GM19351 (cell line): ENCODE data around the gene NDUFA13.
"Not testable (repeated sequence)": the region's sequence is repeated elsewhere in the genome, so short reads cannot be mapped to it uniquely, and the experiment has no call there.

Experiments used
- ATAC-seq: cut with Tn5 transposase; IDR thresholded peaks from one replicate; pipeline ENCODE4 v1.9.1; 2021; ENCODE audit warnings: mild to moderate bottlenecking, moderate library complexity; ENCODE audit not compliant: unreplicated experiment

The NDUFA13 gene

DNA sequence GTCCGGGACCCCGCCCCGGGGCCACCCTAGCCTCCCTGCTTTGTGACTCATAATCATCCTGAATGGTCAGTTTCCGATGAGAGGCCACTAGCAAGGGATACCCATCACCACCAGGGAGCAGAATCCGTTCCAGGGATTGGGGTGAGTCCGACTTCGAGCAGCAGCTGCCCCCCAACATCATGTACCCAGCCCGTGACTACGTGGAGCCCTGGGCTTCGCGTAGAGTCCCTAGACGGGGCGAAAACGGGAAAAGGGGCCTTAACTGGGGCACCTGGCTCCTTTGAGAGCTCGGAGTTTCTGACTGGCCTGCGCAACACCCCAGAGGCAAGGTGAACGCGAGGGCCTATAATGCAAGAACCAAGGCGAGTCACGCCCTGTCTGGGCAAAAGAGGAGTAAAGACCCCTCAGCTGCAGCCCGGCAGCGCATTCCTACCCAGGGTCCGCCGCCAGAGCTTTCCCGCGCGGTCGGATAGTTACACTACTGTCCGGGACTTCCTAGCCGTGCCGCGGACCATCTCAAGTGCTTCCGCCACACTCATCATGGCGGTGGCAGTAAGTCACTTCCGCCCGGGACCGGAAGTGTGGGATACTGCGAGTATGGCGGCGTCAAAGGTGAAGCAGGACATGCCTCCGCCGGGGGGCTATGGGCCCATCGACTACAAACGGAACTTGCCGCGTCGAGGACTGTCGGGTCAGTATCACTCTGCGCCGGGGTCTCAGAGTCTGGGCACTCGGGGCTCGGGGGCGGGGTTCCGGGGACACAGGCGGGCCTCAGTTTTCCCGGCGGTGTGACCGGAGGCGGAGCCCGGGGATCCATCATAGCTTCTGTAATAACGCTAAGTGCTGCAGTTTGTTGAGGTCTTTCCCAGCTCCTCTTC lies at the start of gene NDUFA13:
Gene NDUFA13, plus strand, starts transcription at position 584 of the 878 bp plus-strand sequence. Its CDS starts 14 bp downstream, at position 598.
- ATAC-seq: peak; percentile 88

DNA sequence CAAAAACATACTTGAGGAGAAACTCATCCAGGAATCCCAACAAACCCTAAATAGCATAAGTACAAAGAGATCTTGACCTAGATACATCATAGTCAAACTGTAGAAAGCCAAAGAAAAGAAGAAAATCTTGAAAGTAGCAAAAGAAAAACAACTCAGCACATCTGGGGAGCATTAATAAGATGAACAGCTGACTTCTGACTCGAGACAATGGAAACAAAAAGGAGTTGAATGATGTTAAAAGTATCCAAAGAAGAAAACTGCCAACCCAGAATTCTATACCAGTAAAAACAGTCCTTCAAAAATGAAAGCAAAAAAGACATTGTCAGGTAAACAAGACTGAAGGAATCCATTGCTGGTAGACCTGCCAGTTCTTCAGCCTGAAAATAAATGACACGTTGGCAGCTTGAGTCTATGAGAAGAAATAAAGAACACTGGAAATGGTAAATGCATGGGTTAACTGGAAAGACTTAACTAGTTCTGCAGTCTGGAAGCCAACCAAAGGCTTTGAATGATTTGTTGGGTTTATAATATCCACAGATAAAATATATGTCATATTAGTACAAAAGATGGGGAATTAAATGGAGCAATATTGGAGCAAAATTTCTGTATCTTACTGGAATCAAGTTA lies 47.5 kb upstream of the NDUFA13 start:
- no peak for ATAC-seq

DNA sequence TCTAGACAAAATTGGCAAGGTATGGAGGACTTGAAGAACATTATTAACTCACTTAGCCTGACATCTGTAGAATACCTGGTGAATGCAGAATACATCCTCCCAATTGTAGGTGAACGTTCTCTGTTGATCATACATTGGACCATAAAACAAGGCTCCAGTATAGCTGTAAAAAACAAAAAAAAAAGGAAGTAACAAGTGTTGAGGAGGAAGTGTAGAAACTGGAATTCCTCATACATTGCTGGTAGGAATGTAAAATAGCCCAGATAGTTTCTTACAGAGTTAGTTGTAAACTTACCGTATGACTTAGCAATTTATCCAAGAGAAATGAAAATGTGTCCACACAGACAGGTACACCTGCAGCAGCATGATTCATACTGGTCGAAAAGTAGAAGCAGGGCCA lies 45.4 kb upstream of the NDUFA13 start:
- no peak for ATAC-seq

DNA sequence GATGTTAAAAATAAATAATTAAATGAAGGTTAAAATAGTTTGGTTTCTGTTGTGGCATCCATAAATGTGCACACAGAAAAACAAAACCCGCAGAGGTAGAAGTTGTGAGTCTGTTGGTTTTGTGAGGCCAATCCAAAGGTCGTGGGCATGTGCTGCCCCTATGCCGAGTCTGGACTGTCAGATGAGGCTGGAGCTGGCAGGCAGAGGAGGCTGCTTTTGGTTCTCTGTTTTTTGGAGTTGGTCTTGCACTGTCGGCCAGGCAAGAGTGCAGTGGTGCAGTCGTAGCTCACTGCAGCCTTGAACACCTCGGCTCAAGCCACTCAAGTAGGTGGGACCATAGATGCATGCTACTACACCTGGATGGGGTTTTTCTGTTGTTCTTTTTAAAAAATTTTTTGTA lies 44.3 kb upstream of the NDUFA13 start:
- no peak for ATAC-seq

DNA sequence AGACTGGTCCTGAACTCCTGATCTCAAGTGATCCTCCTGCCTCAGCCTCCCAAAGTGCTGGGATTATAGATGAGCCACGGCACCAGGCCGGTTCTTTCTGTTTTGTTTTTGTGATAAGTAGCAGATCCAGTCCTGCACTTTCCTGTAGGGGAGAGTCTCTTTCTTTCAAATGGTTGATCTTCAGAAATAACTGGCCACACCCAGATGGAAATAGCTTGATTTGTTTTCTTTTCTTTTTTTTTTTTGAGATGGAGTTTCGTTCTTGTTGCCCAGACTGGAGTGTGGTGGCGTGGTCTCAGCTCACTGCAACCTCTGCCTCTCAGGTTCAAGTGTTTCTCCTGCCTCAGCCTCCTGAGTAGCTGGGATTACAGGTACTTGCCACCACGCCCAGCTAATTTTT lies 43.9 kb upstream of the NDUFA13 start:
- not testable (repeated sequence) for ATAC-seq

DNA sequence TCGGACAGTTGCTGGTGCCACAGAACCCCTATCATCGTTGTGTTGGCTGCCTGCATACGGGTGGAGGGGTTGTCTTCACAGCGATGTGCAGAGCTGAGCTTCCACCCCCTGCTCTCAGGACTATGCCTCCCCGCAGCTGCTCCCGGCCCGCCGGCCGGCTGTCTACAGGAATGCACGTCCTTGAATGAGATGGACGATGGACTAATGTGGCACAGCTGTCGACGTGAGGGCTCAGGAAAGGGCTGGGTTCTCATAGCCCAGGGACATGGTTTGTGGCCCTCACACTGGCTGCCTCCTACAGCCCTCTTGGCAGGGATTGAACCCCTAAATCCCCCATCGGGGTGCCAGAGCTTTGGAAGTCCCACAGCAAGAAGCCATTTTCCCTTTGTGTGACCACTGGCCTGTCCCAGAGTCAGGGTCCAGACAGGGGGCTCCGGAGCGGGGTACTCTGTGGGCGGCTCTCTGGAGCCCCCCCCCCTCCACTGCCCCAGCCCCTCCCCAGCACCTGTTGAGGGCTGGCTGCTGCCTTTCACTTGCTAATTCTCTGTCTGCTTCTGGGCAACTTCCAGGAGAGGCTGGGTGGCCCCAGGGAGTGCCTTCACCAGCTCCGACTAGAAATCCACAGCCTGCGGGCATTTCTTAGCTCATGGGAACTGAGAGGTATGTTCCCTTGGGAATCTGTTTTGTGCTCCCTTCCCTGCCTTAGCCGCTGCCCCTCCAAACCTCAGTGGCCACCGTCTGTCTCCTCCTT lies 40.8 kb upstream of the NDUFA13 start:
- ATAC-seq: no peak

DNA sequence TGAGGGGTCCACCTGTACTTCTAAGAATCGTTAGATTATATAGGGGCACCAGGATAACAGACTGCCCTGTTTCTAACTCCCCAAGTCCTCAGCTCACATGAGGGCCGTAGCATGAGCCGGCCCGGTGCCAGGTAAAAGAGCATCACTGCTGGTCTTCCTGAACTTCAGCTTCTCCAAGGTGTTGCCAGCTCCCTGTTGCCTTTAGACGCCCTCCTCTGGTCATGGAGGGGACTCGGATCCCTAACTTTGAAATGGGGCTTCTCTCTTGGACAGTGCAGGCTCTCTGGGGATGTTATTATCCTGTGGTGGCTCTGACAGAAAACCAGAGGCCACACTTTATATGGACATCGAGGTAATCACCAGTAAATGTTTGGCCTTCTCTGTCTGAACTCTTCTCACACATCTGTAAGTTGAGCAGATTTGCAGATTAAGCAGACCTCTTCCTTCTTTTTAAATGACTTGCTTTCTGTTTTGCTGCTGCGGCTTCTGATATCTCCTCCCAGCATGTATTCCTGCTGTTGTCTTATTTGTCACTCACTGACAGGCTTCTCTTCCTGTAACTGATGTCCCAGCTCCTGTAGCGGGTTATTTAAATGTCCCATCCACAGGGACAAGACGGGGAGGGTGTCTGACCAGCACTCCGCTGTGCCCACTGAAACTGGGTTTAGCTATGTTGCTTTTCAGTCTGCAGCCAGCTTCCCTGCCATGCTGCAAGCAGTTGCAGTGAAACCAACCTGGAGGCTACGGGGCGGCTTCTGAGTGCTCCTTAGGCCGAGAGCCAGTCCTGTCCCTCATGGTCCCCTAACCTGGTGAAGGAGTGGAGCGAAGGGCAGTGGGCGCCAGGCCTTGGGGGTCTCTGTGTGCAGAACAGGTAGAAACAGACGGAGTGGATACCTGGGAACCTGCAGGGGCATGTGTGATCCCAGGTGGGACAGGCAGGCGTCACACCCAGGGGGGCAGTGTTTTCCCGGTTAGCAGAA lies 39.9 kb upstream of the NDUFA13 start:
- no peak for ATAC-seq

DNA sequence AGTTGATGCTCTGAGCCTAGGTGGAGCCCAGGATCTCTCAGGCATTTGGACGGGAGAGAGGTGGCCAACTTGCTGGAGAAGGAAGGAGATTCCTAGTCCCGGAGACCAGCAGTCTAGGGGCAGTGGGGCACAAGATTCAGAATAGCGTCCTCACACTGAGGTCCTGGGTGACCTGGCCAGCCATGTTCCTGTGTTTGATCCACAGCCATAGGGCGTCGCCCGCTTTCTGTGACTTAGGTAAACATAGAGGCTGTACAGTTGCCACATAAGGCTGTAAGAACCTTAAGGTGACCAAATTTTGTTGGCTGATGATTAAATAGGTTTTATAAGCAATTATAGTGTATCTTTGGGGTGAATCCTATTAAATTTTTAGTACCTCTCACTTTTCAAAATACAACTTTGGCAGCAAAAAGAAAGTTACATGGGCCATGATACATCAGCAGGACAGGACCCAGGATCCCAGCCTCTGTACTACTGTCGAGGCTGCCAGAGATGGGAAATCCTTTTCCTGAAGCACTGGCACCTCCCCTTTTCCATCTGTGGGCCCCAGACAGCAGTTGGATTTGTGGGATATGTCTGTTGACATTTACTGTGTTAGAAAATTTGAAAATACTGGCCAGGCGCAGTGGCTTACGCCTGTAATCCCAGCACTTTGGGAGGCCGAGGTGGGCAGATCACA lies 38.2 kb upstream of the NDUFA13 start:
- no peak for ATAC-seq

DNA sequence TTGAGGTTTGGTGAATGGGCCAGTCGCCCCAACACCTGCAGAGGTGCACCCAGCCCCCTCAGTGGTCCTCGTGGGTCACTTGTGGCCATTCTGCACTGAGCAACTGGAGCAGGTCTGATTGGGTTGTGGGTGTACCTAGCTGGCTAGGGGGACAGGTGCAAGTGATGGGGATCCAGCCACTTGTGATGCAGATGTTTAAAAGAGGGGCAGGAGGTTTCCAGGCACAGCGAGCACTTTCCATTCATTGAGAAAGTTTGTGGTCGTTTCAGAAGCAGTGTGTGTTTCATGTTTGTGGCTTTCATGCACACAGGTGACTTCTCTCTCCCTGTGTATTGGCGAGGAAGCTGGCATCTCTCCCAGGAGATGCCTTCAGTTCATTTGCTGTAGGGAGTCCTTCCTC lies 35.3 kb upstream of the NDUFA13 start:
- no peak for ATAC-seq

DNA sequence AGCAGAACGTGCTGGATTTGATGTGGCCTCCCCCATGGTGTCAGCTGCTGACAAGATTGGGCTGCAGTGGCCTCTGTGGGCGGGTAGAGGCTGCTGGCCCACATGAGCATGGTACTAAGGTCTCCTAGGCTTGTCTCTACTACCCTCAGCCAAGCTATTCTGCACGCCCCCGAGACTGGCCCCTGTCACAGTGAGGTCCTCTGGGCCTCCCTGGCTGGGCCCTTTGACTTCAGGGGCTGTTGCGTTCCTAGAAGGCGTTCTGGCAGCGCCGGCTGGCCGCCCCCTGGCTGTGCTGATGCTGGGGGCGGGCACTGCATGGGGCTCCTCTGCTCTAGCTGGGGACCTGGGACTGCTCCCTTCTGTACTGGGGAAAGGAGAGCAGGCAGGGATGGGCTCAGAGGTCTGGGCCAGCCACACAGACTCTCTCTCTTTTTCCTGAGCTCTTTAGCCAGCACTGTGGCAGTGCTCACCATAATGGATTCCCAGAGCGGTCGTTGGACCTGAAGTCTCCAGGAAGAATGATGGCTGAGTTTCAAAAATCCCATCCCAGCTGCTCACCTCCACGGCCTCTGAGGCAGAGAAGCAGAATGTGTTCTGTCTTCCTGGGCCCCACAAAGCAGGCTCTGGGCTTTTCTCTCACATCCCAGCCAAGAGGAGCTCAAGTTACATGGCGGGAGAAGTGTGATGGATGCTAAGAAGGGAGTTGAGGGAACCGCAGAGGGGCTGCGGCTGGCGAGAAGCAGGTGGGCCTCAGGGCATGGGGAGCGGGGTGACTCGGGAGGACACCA lies 33.0 kb upstream of the NDUFA13 start:
- ATAC-seq: no peak

DNA sequence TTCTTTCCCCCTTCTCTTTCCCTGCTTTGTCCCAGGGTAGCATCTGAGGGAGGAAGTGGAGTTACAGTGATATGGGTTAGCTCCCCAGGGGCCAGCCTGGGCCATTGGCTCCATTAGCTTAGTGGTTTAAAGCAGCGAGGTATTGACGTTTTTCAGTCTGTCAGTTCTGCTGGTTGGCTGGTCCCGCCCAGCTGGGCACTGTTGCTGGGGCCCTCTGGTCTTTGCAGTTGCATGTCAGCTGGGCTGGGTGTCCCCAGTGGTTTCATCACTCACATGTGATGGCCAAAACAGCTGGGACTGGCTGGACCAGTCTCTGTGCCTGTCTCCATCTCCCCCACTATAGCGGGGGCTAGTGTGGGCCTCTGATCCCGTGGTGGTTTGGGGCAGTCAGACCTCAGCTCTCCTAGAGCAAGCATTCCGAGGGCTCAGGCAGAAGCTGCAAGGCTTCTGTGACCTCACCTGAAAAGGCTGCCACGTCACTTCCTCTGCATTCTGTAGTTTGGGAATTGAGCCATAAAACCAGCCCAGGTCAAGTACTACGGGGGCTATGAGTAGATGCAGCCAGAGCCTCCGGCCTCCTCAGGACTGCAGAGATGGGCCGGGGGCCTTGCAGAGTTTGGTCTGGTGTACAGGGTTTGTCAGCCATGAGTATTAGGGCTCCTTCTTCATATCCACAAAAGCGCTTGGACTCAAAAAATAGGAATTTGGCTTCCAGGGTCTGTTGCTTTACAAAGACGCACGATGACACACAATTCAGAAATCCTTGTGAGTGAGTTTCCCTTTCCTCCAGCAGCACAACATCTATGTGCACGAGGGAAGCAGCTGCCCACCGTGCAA lies 30.6 kb upstream of the NDUFA13 start:
- ATAC-seq: no peak

DNA sequence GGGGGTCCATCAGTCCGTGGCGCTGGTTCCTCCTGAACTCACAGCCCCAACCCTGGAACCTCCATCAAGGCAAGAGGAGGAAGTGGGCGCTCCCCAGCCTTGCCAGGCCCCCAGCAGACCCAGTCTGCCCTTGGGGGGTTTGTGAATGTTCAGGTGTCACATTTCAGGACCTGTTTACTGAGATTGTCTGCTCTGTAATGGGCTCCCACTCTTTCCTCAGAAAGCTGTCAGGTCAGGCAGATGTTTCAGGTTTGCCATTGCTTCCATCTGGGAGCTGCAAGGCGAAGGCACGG lies 30.1 kb upstream of the NDUFA13 start:
- no peak for ATAC-seq

DNA sequence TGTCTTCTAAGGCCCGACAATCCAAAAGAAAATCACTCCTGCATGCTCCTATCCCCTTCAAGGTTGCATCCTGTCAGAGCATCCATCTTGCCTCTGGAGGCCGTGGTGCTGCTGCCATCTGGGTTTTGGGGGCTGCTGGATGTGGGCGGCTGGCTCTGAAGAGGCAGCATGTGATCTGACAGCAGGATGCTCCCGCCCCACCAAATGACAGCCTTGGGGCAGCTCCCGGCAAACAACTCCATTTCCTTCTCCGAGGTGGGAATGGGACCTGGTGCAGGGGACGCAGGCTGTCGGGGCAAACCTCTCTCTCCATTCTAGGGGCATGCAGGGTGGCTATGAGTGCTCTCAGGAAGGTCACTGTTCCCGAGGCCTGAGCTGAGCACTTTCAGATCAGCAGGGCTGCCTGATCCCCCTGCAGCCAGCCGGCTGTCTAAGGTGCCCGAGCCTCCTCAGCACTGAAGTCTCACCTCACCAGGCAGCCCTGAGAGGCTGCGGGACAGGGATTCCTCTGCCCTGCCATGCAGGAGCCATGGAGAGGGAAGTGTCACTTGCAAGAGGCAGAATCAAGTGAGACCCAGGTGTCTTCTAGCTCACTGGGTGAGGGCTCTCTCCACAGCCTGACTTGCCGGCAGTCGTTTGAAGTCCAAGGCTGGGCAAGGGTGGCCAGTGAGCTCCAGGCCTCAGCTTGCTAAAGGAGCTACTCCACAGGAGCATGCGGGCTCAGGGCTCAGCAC lies 29.5 kb upstream of the NDUFA13 start:
- no peak for ATAC-seq

DNA sequence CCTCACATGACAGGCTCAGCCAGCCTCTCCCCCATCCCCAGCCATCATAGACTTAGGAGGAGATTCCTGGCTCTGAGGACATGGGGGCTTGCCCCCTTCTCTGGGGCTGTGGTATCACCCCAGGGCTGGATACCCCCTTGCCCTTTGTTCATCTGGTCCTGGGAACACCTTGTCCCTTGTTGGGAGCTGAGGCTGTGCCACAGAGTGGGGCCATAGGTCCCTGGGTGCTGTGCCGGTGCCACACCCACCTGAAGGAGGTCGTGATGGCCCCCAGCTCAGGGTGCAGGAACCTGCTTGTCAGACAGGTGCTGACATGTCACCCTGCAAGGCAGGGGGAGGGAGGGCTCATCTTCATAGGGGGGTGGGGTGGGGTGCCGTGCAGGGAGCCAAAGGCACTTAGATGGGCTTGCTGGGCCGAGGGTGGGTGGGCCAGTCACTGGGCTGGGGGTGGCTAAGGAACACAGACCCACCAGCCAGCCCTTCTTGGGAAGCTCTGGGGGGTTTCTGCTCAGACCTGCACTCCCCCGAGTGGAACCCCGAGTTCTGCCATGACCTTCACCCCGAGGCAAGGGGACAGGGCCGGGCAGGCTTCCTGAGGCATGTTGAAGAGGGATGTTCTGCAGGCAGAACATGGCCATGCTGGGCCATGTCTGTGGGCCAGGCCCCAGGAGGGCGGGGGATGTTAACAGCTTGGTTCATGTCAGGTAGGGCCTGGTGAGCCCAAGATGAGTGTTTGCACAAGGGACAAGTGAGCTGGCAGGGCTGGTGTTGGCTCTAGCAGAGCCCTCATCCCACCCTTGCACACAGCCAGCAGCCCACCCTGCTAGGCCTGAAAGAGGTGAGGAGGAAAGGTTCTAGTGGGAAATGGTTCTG lies 28.7 kb upstream of the NDUFA13 start:
- no peak for ATAC-seq

DNA sequence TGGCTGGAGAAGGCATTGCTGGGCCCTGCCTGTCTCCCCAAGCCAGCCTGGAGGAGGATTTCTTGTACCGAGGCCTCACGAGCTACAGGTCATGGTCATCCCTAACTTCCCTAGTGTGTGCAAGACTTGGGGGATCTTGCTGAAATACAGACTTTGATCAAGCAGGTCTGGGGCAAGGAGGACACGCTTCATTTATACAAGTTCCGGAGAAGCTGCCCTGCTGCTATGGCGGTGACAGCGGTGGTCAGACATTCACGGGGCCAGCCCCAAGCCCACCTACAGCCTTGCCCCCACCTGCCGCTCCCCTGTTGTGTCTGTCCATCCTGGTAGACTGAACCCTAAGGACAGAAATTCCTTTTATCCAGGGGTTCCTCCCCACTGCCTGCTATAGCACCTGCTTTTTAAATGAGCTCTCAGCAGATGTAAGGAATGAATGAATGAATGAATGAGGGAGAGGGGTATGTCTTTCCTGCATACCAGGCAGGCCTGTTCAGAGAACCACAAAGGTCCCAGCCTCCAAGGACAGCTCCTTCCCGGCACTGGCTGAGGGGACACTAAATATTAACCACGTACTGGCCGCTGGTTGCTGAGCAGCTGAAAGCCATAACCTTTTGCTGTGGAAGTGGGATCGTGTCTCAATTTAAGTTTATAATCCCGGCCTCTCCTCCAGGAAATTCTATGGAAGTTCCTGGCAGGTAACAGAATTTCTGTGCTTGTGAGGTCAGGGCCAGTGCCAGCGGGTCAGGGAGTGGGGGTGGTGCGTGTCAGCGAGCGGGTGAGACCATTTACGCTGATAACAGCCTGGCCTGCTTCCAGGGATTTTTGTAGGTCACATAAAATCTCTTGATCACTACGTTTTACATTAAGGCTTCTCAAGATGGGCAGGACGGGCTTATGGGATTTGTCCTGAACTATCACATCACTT lies 27.8 kb upstream of the NDUFA13 start:
- no peak for ATAC-seq
